ENCODE data around the gene VAPB. TPM values are rescaled to one million over a fixed set of nuclear protein-coding genes. Genes with fewer than 3 reads are reported as not detected.

Gene VAPB
- total and polyA plus RNA-seq, 10 of the 15 experiments (the other 5 are each of a cell fraction or from before 2014, with no cell fraction given) = 3.2 to 28.6 (median 20.5) TPM

DNA sequence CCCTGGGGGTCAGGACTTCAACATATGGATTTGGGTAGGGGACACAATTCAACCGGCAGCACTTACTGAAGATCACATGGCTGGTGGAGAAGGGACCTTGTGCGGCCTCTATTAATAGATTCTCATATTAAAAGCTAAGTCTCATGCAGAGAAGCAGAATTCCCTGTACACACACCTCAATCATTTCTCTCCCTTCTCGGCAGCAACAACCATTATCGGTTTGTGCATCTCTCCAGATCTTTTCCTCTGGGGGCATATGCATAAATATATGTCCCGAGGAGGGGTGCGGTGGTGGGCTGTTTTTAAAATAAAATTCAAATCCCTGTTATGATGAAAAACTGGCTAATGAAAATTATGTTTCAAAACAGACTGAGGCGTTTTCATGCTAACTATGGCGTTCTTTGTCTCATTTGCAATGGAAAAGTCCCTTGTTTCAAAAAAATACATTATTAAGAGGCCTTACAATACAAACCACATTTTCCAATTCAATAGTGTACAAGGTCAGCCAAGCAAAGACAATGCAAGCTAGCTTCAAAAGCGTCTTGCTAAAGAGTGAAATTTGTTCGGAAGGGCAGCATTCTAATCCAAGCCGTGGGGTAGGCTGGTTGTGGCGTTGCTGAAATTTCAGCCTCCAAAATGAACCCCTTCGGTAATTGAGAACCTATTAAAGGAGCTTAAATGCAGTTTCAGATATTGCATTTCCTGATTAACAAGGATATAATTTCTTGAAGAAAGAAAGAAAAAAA, 108.9 kb downstream of the VAPB start (continued):
- no peak for TF ChIP-seq RAD21 (IDR thresholded peaks at IDR 0.05; ENCODE audit: insufficient read depth, low read depth, low read length)
- TF ChIP-seq GATAD2B (conservative IDR thresholded peaks at IDR 0.05; ENCODE audit: low read depth) = no peak
- TF ChIP-seq NFYB (IDR thresholded peaks at IDR 0.05; ENCODE audit: insufficient read depth, low read depth, low read length) = no peak
- TF ChIP-seq, protein P1, sequence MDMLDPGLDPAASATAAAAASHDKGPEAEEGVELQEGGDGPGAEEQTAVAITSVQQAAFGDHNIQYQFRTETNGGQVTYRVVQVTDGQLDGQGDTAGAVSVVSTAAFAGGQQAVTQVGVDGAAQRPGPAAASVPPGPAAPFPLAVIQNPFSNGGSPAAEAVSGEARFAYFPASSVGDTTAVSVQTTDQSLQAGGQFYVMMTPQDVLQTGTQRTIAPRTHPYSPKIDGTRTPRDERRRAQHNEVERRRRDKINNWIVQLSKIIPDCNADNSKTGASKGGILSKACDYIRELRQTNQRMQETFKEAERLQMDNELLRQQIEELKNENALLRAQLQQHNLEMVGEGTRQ (IDR thresholded peaks at IDR 0.05; ENCODE audit: borderline replicate concordance, low read depth, low read length) = no peak
- TF ChIP-seq MTA3 (IDR thresholded peaks at IDR 0.05; ENCODE audit: borderline replicate concordance, low read length) = no peak

DNA sequence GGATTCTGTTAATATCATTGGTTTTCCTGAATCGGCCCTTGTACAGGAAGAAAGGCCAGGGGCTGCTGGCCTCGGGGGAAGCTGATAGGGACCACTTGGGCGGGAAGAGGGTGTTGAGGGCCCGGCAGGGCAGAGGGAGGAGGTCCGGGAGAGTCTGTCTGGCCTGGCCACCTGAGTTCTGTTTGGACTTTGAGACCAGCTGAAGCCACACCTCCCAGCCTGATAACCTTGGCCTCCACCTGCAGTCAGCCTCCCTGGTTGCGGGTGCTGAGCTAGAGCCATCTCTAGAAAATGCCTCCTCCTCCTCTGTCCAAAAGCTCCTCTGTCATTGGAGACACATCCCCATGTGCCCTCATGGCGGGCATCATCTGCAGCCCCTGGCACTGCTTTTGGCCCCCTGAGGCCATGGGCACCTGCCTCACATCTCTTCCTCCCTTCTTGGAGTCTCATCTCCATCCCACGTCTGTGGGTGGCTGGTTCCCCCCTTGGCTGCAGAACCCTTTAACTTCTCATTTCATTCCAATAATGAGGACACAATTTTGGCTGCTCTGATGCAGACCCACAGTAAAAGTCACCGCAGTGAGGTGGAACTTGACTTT, 109.5 kb downstream of the VAPB start:
- no peak for DNase-seq (ENCODE audit: low read depth, low spot score)
- no peak for FAIRE-seq
- Histone ChIP-seq H3K4me1 (ENCODE audit: control insufficient read depth, insufficient read depth, low read length) (no peaks in the 10 kb centered on the region), H3K27ac (ENCODE audit: control insufficient read depth, insufficient read depth) (no peak overlapping the region), H3K4me2 (ENCODE audit: control insufficient read depth, insufficient read depth) (no peak overlapping the region), H3K9me3 (replicated peaks; ENCODE audit: control insufficient read depth, insufficient read depth, low read length) (no peaks in the 10 kb centered on the region; the same call in 2 of the 3 replicates), H4K20me1 (ENCODE audit: control insufficient read depth, insufficient read depth) (no peaks in the 10 kb centered on the region), H3K4me3 (no peak overlapping the region), H3K36me3 (ENCODE audit: control insufficient read depth in 2 of 2, insufficient read depth in 2 of 2, low read length in 1 of 2) (no peaks in the 10 kb centered on the region), H3K9ac (ENCODE audit: control insufficient read depth, insufficient read depth, low read length) (no peak overlapping the region), H3K79me2 (ENCODE audit: control insufficient read depth, insufficient read depth, low read length) (no peaks in the 10 kb centered on the region), H2AFZ (ENCODE audit: control insufficient read depth, low read depth, low read length) (no peak overlapping the region), H3K27me3 (replicated peaks in 1 of 2; ENCODE audit: control insufficient read depth in 2 of 2, insufficient read depth in 2 of 2, low read length in 1 of 2) (no peaks in the 10 kb centered on the region)
- ChIA-PET SMC1A (ENCODE audit: uncharacterized antibody, unreplicated experiment) (interaction anchor here (0.6 kb wide), 1 partner anchor 157 kb away, joined by 3 read pairs; no protein-coding TSS in a partner anchor), CTCF (no interaction called here), POLR2A (no interaction called here), RAD21 (ENCODE audit: unreplicated experiment) (no interaction called here)
- in situ Hi-C loops (cut with MboI) (no loop called here), intact Hi-C loops (cut with micrococcal nuclease; ENCODE audit: unreplicated experiment) (no loop called here)
- BruUV-seq (replicated peaks) = no TSS peak
- whole genome bisulfite sequencing (ENCODE audit: insufficient coverage, insufficient replicate concordance, low lambda C conversion rate, missing lambda C conversion rate) = 31% methylated on average over 9 of the region's 9 CpGs
- ATAC-seq = no peak
- TF ChIP-seq ATF7 (IDR thresholded peaks at IDR 0.05; ENCODE audit: low read depth) (no peak), NKRF (conservative IDR thresholded peaks at IDR 0.05) (no peak), FOXM1 (IDR thresholded peaks at IDR 0.05; ENCODE audit: low read depth, low read length) (no peak), EED (IDR thresholded peaks at IDR 0.05; ENCODE audit: low read depth) (no peak), NFIC (IDR thresholded peaks at IDR 0.05; ENCODE audit: low read depth, low read length) (no peak), E2F8 (IDR thresholded peaks at IDR 0.05; ENCODE audit: low read depth, partially characterized antibody) (no peak), EGR1 (IDR thresholded peaks at IDR 0.05; ENCODE audit: borderline replicate concordance in 1 of 2, low read depth in 2 of 2, low read length in 2 of 2) (no peak), NFYA (IDR thresholded peaks at IDR 0.05; ENCODE audit: borderline replicate concordance, low read depth, low read length) (no peak)
- TF ChIP-seq, protein P2, sequence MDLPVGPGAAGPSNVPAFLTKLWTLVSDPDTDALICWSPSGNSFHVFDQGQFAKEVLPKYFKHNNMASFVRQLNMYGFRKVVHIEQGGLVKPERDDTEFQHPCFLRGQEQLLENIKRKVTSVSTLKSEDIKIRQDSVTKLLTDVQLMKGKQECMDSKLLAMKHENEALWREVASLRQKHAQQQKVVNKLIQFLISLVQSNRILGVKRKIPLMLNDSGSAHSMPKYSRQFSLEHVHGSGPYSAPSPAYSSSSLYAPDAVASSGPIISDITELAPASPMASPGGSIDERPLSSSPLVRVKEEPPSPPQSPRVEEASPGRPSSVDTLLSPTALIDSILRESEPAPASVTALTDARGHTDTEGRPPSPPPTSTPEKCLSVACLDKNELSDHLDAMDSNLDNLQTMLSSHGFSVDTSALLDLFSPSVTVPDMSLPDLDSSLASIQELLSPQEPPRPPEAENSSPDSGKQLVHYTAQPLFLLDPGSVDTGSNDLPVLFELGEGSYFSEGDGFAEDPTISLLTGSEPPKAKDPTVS (IDR thresholded peaks at IDR 0.05; ENCODE audit: low read depth, low read length) = no peak
